ENCODE results near the gene SMAD2. TPM values are rescaled to one million over a fixed set of nuclear protein-coding genes. Genes with fewer than 3 reads are reported as not detected.

The SMAD2 gene
- total RNA-seq, 3 donors from 2014 or later: 35.1 to 101 (median 73.6) TPM

GRCh38 chr18:47877892-47878291 lies 52.6 kb downstream of the SMAD2 start:
- no peak for DNase-seq (ENCODE audit: low spot score in 2 of 2)
- intact Hi-C loops (cut with DNase I; ENCODE audit: low total_unique reads): no loop called here
- Histone ChIP-seq H3K27me3 (no peaks in the 10 kb centered on the region), H3K4me1 (no peaks in the 10 kb centered on the region), H3K9me3 (no peaks in the 10 kb centered on the region), H3K4me3 (no peak overlapping the region), H3K36me3 (no peaks in the 10 kb centered on the region), H3K27ac (no peak overlapping the region)
- TF ChIP-seq POLR2AphosphoS5 (IDR thresholded peaks at IDR 0.05): no peak

- no peaks in the 10 kb centered on the region for H3K4me1 ChIP-seq
- no peak for DNase-seq (ENCODE audit: low spot score in 2 of 2)
- no peaks in the 10 kb centered on the region for H3K9me3 ChIP-seq
- no peak overlapping the region for H3K4me3 ChIP-seq
- H3K27me3 ChIP-seq: no peaks in the 10 kb centered on the region
- intact Hi-C loops (cut with DNase I; ENCODE audit: low total_unique reads): no loop called here
- TF ChIP-seq POLR2AphosphoS5 (IDR thresholded peaks at IDR 0.05): no peak
- no peak for TF ChIP-seq POLR2A (IDR thresholded peaks at IDR 0.05)
- no peak for TF ChIP-seq CTCF (IDR thresholded peaks at IDR 0.05)
- H3K36me3 ChIP-seq: no peaks in the 10 kb centered on the region
- H3K27ac ChIP-seq: no peak overlapping the region
These were observed 53.6 kb downstream of the SMAD2 start for GRCh38 chr18:47876813-47877212.

- Histone ChIP-seq H3K27me3 (no peaks in the 10 kb centered on the region), H3K4me1 (no peaks in the 10 kb centered on the region), H3K36me3 (no peaks in the 10 kb centered on the region), H3K27ac (no peak overlapping the region), H3K4me3 (no peak overlapping the region), H3K9me3 (no peaks in the 10 kb centered on the region)
- no peak for DNase-seq (ENCODE audit: low spot score in 2 of 2)
- no peak for TF ChIP-seq POLR2A (IDR thresholded peaks at IDR 0.05)
- TF ChIP-seq CTCF (IDR thresholded peaks at IDR 0.05): no peak
- TF ChIP-seq POLR2AphosphoS5 (IDR thresholded peaks at IDR 0.05): no peak
- intact Hi-C loops (cut with DNase I; ENCODE audit: low total_unique reads): no loop called here
These were observed 56.8 kb downstream of the SMAD2 start for GRCh38 chr18:47873625-47874024.

GRCh38 chr18:47872426-47872825 lies 58.0 kb downstream of the SMAD2 start:
- no peak for DNase-seq (ENCODE audit: low spot score in 2 of 2)
- H3K4me1 ChIP-seq: no peaks in the 10 kb centered on the region
- TF ChIP-seq POLR2AphosphoS5 (IDR thresholded peaks at IDR 0.05) (no peak), CTCF (IDR thresholded peaks at IDR 0.05) (no peak), POLR2A (IDR thresholded peaks at IDR 0.05) (no peak)
- no peaks in the 10 kb centered on the region for H3K9me3 ChIP-seq
- no peaks in the 10 kb centered on the region for H3K27me3 ChIP-seq
- intact Hi-C loops (cut with DNase I; ENCODE audit: low total_unique reads): no loop called here
- no peaks in the 10 kb centered on the region for H3K36me3 ChIP-seq
- H3K4me3 ChIP-seq: no peak overlapping the region
- H3K27ac ChIP-seq: no peak overlapping the region

GRCh38 chr18:47871288-47871687 lies 59.2 kb downstream of the SMAD2 start:
- no peaks in the 10 kb centered on the region for H3K4me1 ChIP-seq
- no peaks in the 10 kb centered on the region for H3K9me3 ChIP-seq
- no peaks in the 10 kb centered on the region for H3K27me3 ChIP-seq
- TF ChIP-seq POLR2A (IDR thresholded peaks at IDR 0.05): no peak
- TF ChIP-seq CTCF (IDR thresholded peaks at IDR 0.05): no peak
- no peak for TF ChIP-seq POLR2AphosphoS5 (IDR thresholded peaks at IDR 0.05)
- no peak overlapping the region for H3K27ac ChIP-seq
- no peak for DNase-seq (ENCODE audit: low spot score in 2 of 2)
- intact Hi-C loops (cut with DNase I; ENCODE audit: low total_unique reads): no loop called here
- no peak overlapping the region for H3K4me3 ChIP-seq
- no peaks in the 10 kb centered on the region for H3K36me3 ChIP-seq

- H3K9me3 ChIP-seq: no peaks in the 10 kb centered on the region
- H3K27me3 ChIP-seq: no peaks in the 10 kb centered on the region
- H3K4me3 ChIP-seq: no peak overlapping the region
- DNase-seq (ENCODE audit: low spot score in 2 of 2): no peak
- intact Hi-C loops (cut with DNase I; ENCODE audit: low total_unique reads): no loop called here
- H3K36me3 ChIP-seq: no peaks in the 10 kb centered on the region
- H3K4me1 ChIP-seq: no peaks in the 10 kb centered on the region
- TF ChIP-seq CTCF (IDR thresholded peaks at IDR 0.05): no peak
- no peak for TF ChIP-seq POLR2AphosphoS5 (IDR thresholded peaks at IDR 0.05)
- TF ChIP-seq POLR2A (IDR thresholded peaks at IDR 0.05): no peak
- H3K27ac ChIP-seq: no peak overlapping the region
These were observed 59.9 kb downstream of the SMAD2 start for GRCh38 chr18:47870605-47871004.
